Midbrain (tissue), 1 donor: ENCODE measurements around the gene COG6.

Experiments used
- DNase-seq: peaks from one replicate; lab custom pipeline; 2025; lab: John Stamatoyannopoulos, UW

COG6 gene

GRCh38 chr13:39770221-39771090, 115.0 kb downstream of the COG6 start:
- no peak for DNase-seq

DNA sequence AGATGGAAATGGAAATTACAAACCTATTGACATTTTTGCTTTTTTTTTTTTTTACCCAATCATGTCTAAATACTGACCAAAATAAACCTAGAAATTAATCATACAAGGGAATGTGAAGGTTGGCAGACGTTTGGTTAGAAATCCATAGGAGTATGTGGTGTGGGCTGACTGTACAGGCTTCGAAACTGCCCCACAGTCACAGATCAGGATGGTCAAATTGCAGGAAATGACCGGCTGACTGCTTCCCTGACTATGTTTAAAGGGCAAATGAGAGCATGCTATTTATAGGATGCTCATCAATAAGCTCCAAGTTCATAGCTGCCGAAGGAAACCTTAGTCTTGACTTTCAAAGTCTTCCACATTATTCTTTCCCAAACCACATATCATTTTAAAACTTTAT, 118.4 kb downstream of the COG6 start:
- DNase-seq = no peak

DNA sequence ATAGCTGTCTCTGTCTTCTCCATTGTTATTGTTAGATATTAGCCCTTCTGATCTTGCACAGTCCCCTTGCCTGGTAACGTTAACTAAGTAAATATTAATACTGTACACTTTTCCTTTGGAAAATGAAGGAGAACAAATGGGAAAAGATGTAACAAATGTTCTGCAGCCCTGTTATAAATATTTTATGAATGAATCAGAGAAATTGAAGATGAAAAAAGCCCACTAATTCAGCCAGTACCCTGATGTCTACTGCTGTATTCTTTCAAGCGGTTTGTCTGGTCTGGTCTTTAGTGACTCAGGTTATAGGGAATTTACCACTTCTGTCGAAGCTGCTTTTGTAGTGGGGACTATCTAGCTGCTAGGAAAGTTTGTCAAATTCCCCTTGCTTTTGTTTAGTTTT, 121.0 kb downstream of the COG6 start:
- DNase-seq = no peak

GRCh38 chr13:39777021-39777420, 121.6 kb downstream of the COG6 start:
- DNase-seq = no peak

GRCh38 chr13:39777527-39778061, 122.1 kb downstream of the COG6 start:
- no peak for DNase-seq

GRCh38 chr13:39779337-39780265, 124.1 kb downstream of the COG6 start:
- DNase-seq = no peak

- no peak for DNase-seq
Measured at GRCh38 chr13:39780711-39781110, 125.2 kb downstream of the COG6 start.

DNA sequence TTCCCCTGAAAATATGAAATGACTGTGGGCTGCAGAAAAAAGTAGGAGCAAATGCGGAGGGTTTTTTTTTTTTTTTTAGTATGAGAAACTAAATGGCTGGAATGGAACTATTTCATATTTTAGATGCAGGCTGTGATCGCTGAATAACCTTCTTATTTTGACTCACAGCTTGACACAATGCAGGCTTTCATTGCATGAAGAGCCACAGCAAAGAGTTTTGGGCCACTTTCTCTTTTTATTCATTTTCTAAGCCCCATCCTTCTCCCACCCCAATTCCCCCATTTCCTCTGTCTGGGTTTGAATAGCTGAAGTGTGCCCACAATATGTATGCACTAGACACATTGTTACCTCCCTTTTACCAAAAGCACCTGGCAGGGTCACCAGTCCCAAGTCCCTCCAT, 125.9 kb downstream of the COG6 start:
- peak; percentile 9 for DNase-seq

GRCh38 chr13:39783051-39783450, 127.6 kb downstream of the COG6 start:
- DNase-seq = no peak

DNA sequence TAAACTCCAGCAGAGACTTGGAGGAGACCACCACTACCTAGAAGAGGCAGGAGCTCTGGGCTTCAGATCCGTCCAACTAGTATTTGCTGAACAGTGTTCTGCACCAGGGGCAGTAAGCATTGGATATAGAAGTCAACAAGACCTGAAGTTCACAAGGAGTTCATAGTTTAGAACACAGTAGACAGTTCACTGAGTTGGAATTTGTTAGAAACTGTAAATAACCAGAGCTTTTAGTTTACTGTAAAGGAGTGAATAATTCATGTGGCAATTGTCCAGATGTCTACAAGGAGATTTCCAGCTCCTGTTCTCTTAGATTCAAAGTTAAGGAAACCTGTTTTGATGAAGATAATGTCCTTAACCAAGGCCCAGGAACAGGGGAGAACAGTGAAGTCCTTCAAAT, 128.9 kb downstream of the COG6 start:
- no peak for DNase-seq

- DNase-seq = no peak
Measured at GRCh38 chr13:39786091-39786490, 130.6 kb downstream of the COG6 start.

- DNase-seq = no peak
Measured at GRCh38 chr13:39787086-39787487, 131.6 kb downstream of the COG6 start.

- no peak for DNase-seq
Measured at GRCh38 chr13:39788102-39788501, 132.6 kb downstream of the COG6 start.

GRCh38 chr13:39789451-39789850, 134.0 kb downstream of the COG6 start:
- no peak for DNase-seq
